T-helper 2 cell (primary cell): ENCODE measurements around the gene PSME4.
"Not testable (repeated sequence)": the region's sequence is repeated elsewhere in the genome, so short reads cannot be mapped to it uniquely, and the experiment has no call there.

Source experiments
- DNase-seq, 5 experiments: peaks; one replicate each; pipeline versions ENCODE4 v3.0.0 to v3.0.0-alpha.2; 2012 to 2022

Gene PSME4

GRCh38 chr2:53961478-53962216 lies 9.1 kb downstream of the PSME4 start:
- DNase-seq = not testable (repeated sequence)

GRCh38 chr2:53960476-53960875 lies 10.3 kb downstream of the PSME4 start:
- no peak for DNase-seq

GRCh38 chr2:53958443-53958842 lies 12.3 kb downstream of the PSME4 start:
- DNase-seq = no peak

GRCh38 chr2:53952519-53952918 lies 18.3 kb downstream of the PSME4 start:
- no peak for DNase-seq

DNA sequence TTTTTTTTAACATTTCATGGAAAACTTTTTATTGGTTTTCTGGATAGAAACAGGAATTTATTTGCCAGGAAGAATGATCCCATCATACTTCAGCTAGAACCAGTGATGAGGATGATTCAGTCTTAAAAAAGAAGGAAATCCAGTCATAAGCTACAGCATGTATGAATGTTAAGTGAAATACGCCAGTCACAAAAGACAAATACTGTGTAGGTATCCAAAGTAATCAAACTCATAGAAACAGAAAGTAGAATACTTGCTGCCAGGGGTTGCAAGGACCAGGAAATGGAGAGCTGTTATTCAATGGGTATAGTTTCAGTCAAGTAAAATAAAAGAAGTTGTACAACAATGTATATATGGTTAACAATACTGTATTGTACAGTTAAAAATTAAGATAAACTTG lies 21.3 kb downstream of the PSME4 start:
- peak in 1 of 5 experiments; percentile 27 for DNase-seq

DNA sequence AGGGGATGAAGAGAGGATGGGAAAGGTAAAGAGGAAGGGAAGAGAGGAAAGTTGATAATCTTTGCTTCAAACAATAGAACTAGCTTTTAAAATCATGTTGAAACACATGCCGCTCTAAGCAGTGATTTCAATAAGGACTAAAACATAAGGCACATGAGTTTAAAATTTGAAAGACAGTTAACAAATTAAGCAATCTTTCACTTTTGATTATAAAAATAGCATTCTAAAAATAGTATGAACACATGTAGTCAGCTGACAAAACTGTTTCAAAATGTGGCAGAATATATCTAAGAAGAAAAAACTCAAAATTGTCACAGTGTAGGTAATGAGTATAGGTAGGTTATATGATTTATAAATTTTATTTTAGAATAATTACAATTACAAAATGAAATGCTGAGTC lies 25.3 kb downstream of the PSME4 start:
- DNase-seq = no peak

DNA sequence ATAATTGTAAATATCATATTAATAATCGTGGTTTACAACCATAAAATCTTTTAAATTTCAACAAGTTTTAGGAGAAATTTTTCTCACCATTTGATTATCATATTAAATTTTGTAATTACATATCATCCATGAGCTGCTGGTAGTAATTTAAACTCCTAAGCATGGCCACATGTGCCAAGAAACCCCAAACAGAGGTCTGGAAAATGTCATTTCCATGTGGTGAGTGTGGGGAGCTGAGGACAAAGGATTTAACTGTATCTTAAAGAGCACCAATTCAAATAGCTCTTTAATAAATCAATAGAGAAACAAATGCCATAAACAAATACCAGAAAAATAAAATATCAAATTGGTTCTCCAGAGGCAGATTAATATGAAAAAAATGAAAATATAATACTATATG lies 26.3 kb downstream of the PSME4 start:
- DNase-seq = no peak

- DNase-seq = no peak
Measured at GRCh38 chr2:53942280-53942679, 28.5 kb downstream of the PSME4 start.

DNA sequence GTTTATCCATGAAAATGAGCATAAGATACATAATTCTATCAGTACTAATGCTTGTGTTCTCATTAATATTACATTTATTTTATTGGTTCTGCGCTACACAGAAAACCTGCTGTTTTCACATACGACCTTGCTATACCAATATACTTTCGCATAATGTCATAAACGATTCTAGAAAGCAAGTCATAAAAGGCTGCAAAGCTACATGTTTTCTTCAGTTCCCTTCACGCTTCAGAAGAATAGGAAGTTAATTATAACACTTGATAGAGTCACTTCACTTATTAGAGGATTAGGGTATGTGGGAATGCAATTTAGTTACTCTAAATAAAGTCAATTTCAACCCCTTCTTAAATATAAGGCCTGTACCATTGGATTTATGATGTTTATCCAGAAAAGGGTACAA lies 29.0 kb downstream of the PSME4 start:
- no peak for DNase-seq

GRCh38 chr2:53939656-53940055 lies 31.1 kb downstream of the PSME4 start:
- DNase-seq = no peak

DNA sequence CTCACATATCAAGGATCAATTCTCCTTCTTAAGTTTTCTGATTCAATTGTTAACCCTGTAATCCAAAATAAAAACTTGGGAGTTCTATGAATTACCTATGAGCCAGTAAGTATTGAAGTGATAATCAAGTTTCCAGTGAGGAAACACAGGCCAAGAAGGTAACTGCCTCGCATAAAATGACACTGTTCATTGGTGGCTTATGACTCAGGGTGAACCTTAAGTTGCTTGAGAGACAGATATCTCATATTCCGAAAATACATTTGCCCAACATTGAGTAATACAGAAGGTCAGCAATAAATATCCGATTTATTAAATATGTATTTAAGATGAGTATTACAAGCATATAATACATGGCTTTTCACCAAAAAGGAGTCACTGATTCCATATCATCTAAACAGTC lies 31.9 kb downstream of the PSME4 start:
- DNase-seq = no peak

DNA sequence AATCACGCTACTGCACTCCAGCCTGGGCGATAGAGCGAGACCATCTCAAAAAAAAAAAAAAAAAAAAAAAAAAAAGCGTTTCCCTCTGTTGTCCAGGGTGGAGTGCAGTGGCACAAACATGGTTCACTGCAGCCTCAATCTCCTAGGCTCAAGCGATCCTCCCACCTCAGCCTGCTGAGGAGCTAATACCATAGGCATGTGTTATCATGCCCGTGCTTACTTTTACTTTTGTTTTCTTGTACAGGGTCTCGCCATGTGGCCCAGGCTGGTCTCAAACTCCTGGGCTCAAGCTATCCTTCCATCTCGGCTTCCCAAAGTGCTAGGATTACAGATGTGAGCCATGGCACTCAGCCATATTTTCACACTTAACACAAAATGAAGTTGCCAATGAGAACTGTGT lies 37.5 kb downstream of the PSME4 start:
- DNase-seq = no peak

DNA sequence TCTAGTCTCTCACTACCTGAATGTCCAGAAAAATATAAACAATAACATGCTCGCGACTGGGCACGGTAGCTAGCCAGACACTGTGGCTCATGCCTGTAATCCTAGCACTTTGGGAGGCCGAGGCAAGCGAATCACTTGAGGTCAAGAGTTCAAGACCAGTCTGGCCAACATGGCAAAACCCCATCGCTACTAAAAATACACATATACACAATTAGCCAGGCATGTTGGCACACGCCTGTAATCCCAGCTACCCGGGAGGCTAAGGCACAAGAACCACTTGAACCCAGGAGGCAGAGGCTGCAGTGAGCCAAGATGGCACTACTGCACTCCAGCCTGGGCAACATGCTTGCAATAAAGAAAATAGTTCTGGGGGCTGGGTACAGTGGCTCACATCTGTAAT lies 44.5 kb downstream of the PSME4 start:
- not testable (repeated sequence) for DNase-seq

DNA sequence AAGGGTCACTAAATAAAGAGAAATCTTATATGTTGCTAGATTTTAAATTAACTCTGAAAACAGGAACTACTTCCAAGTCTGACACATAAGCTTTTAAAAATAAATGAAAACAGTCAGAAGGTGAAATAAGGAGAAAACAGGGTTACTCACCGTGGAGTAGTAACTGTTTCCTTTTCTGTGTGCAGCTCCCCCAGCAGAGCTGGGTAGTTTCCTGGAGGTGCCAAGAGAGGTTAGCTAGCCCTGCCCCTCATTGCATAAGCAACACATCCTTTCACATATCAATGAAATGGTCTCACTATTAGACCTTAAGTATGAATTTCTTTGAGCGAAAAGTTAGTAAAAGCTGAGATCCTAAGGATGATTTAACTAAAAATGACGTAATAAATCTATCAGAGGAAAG lies 57.1 kb downstream of the PSME4 start:
- peak in 1 of 5 experiments; percentile 55 for DNase-seq

- DNase-seq = no peak
Measured at GRCh38 chr2:53911434-53912189, 59.2 kb downstream of the PSME4 start.

- DNase-seq = no peak
Measured at GRCh38 chr2:53907582-53907981, 63.2 kb downstream of the PSME4 start.

DNA sequence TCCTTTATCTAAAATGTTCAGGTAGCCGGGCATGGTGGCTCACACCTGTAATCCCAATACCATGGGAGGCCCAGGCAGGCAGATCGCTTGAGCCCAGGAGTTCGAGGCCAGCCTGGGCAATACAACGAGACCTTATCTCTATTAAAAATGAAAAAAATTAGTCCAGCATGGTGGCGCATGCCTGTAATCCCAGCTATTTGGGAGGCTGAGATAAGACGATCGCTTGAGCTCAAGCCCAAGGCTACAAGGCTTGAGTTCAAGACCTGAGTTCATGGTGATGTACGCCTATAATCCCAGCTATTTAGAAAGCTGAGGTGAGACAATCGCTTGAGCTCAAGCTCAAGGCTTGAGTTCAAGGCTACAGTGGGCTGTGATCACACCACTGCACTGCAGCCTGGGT lies 65.4 kb downstream of the PSME4 start:
- DNase-seq = no peak

- no peak for DNase-seq
Measured at GRCh38 chr2:53903011-53903410, 67.8 kb downstream of the PSME4 start.

DNA sequence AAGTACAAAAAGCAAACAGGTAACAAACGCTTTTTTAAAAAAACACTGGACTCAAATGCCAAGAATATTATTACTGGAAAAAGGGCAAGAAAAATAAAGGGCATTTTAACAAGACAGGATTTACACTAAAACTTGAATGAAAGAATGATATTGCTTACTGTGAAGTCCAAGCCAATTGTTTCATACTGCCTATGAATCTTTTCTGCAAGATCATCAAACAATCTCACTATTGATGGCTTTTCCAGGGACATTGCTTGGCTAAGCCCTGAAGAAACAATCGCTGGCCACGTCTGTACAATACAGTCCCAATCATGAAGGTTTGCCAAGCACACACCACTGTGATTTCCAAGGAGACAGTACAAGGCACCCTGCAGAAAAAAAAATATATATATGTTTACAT lies 69.6 kb downstream of the PSME4 start:
- no peak for DNase-seq

GRCh38 chr2:53896864-53897263 lies 73.9 kb downstream of the PSME4 start:
- no peak for DNase-seq

- peak in 1 of 5 experiments; percentile 17 for DNase-seq
Measured at GRCh38 chr2:53886406-53887280, 84.2 kb downstream of the PSME4 start.

DNA sequence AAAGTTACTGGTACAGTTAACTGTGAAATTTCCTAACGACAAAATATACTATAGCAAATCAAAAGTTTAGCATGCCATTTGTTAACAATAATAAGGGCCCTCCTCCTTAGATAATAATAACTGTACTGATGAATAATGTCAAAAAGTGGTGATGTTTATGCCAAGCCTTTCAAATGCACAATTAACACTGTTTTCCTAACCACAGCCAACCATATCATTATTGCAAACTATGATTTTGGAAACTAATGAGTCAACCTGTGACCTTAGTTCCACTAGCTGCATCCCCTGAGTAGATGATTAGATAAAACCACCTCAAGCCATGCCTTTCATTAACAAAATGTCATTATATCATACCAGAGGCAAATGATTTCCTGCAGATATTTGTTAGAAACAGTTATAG lies 85.9 kb downstream of the PSME4 start:
- peak in 1 of 5 experiments; percentile 85 for DNase-seq

DNA sequence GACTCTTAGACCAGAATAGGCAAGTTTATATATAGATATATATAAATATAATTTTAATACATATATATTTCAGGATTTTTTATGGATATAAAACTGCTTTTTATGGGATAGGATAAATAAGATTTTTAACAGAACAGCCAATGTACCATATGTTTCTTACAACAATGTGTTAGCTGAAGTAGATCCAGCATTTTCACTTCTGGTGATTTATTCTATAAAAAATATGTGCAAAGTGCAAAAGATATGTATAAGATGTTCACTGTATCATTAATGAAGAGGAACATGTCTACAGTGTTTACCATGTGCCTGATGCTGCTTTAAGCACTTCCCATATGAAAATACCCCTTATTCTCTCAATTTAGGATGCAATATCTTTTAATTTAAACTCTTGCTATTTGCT lies 88.8 kb downstream of the PSME4 start:
- DNase-seq = no peak
